SU-DHL-6 (cell line): ENCODE measurements around the gene LAMA2.

ENCODE experiments used
- H2AFZ ChIP-seq: fragments of 200-600 bp; sonication (generic); 2 replicates; pipeline ENCODE4 v1.6.1; 2014; ENCODE audit warnings: low read depth, mild to moderate bottlenecking, moderate library complexity, mixed read lengths, antibody characterized with exemption, low read length; ENCODE audit not compliant: severe bottlenecking
- H3F3A ChIP-seq: fragments of 200-600 bp; shearing (Covaris generic); 2 replicates; pipeline ENCODE4 v1.6.0; 2016; ENCODE audit warnings: antibody characterized with exemption, mild to moderate bottlenecking; ENCODE audit not compliant: insufficient read depth
- H3K27ac ChIP-seq: fragments of 200-600 bp; sonication (generic); 2 replicates; pipeline ENCODE4 v1.5.1; 2016; ENCODE audit warnings: low read depth, mild to moderate bottlenecking, low read length, moderate library complexity, mixed read lengths
- H3K27me3 ChIP-seq: fragments of 200-600 bp; sonication (generic), shearing (Covaris generic); 2 replicates; pipeline ENCODE4 v1.6.0; 2014; ENCODE audit warnings: mild to moderate bottlenecking, low read length
- H3K36me3 ChIP-seq: fragments of 200-600 bp; sonication (generic); 2 replicates; pipeline ENCODE4 v1.6.1; 2014; ENCODE audit warnings: mild to moderate bottlenecking, low read length, mixed read lengths
- H3K4me2 ChIP-seq: fragments of 300-600, 200-600 bp; shearing (Covaris generic), sonication (generic); 2 replicates; pipeline ENCODE4 v1.6.0; 2014; ENCODE audit warnings: low read length, low read depth, mild to moderate bottlenecking; ENCODE audit not compliant: poor library complexity, severe bottlenecking
- H3K4me3 ChIP-seq: fragments of 200-600 bp; sonication (generic); 2 replicates; pipeline ENCODE4 v1.5.1; 2014; ENCODE audit warnings: antibody characterized with exemption, low read length, mild to moderate bottlenecking, mixed read lengths; ENCODE audit not compliant: insufficient read depth, poor library complexity, severe bottlenecking
- H3K79me2 ChIP-seq: fragments of 200-600 bp; sonication (generic); 2 replicates; pipeline ENCODE4 v1.6.1; 2014; ENCODE audit warnings: mild to moderate bottlenecking, low read length, moderate library complexity; ENCODE audit not compliant: insufficient read depth
- H3K9ac ChIP-seq: fragments of 200-600 bp; sonication (generic); 2 replicates; pipeline ENCODE4 v1.7.0; 2014; ENCODE audit warnings: mild to moderate bottlenecking, low read length
- H3K9me2 ChIP-seq: fragments of 200-600 bp; sonication (generic); replicated peaks from 2 replicates; pipeline ENCODE4 v1.6.1; 2014; ENCODE audit warnings: low read length; ENCODE audit not compliant: insufficient read depth
- H3K9me3 ChIP-seq: fragments of 200-600 bp; sonication (generic); 2 replicates; pipeline ENCODE4 v1.6.1; 2014; ENCODE audit warnings: low read length, mixed read lengths; ENCODE audit not compliant: insufficient read depth
- H4K20me1 ChIP-seq: fragments of 200-600 bp; sonication (generic); 2 replicates; pipeline ENCODE4 v1.6.1; 2014; ENCODE audit warnings: low read depth, mild to moderate bottlenecking, antibody characterized with exemption, low read length, moderate library complexity, mixed read lengths
- EZH2phosphoT487 ChIP-seq: fragments of 200-600 bp; sonication (generic), shearing (Covaris generic); conservative IDR thresholded peaks from 2 replicates; pipeline ENCODE4 v1.6.1; 2018; ENCODE audit warnings: mild to moderate bottlenecking, antibody characterized with exemption, low read length, moderate library complexity, mixed read lengths
- TF ChIP-seq, protein P1 (sequence below): fragments of 200-600 bp; sonication (generic); IDR thresholded peaks from one replicate; pipeline ENCODE4 v1.5.1; 2017; ENCODE audit warnings: antibody characterized with exemption, mild to moderate bottlenecking, low read length, moderate library complexity; ENCODE audit not compliant: insufficient read depth, poor library complexity, severe bottlenecking

LAMA2 gene

GRCh38 chr6:129551486-129551885 lies 668.5 kb downstream of the LAMA2 start:
- H3K27ac ChIP-seq: no peak overlapping the region
- no peaks in the 10 kb centered on the region for H3K9me2 ChIP-seq
- TF ChIP-seq, protein P1, sequence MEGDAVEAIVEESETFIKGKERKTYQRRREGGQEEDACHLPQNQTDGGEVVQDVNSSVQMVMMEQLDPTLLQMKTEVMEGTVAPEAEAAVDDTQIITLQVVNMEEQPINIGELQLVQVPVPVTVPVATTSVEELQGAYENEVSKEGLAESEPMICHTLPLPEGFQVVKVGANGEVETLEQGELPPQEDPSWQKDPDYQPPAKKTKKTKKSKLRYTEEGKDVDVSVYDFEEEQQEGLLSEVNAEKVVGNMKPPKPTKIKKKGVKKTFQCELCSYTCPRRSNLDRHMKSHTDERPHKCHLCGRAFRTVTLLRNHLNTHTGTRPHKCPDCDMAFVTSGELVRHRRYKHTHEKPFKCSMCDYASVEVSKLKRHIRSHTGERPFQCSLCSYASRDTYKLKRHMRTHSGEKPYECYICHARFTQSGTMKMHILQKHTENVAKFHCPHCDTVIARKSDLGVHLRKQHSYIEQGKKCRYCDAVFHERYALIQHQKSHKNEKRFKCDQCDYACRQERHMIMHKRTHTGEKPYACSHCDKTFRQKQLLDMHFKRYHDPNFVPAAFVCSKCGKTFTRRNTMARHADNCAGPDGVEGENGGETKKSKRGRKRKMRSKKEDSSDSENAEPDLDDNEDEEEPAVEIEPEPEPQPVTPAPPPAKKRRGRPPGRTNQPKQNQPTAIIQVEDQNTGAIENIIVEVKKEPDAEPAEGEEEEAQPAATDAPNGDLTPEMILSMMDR: no peak
- no peak for TF ChIP-seq EZH2phosphoT487
- no peaks in the 10 kb centered on the region for H3F3A ChIP-seq
- no peaks in the 10 kb centered on the region for H3K36me3 ChIP-seq
- no peaks in the 10 kb centered on the region for H3K9me3 ChIP-seq
- H3K27me3 ChIP-seq: no peaks in the 10 kb centered on the region
- H3K79me2 ChIP-seq: no peaks in the 10 kb centered on the region
- no peak overlapping the region for H3K4me3 ChIP-seq
- H3K4me2 ChIP-seq: no peak overlapping the region
- no peaks in the 10 kb centered on the region for H4K20me1 ChIP-seq
- H3K9ac ChIP-seq: no peak overlapping the region
- no peak overlapping the region for H2AFZ ChIP-seq

DNA sequence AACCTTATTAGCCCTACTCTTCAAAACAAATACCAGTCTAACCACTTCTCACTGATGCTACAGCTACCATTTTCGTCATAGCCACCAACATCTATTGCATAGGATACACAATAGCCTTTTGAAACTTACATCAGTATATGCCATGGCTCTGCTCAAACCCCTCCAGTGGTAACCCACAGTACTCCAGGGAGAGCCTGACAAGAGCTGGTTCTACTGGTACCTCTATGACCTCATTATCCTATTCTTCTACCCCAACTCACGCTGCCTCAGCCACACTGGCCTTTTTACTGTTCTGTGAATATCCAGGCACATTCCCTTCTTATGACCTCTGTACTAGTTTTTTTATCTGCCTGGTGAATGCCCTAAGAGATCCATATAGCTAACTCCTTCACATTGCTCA lies 669.5 kb downstream of the LAMA2 start:
- Histone ChIP-seq H3K9ac (no peak overlapping the region), H3K9me3 (no peaks in the 10 kb centered on the region), H3K4me2 (no peak overlapping the region), H2AFZ (no peak overlapping the region), H3K4me3 (no peak overlapping the region), H3K27me3 (no peaks in the 10 kb centered on the region), H4K20me1 (no peaks in the 10 kb centered on the region), H3K36me3 (no peaks in the 10 kb centered on the region), H3K79me2 (no peaks in the 10 kb centered on the region), H3K9me2 (no peaks in the 10 kb centered on the region), H3F3A (no peaks in the 10 kb centered on the region), H3K27ac (no peak overlapping the region)
- no peak for TF ChIP-seq EZH2phosphoT487
- TF ChIP-seq, protein P1: no peak

DNA sequence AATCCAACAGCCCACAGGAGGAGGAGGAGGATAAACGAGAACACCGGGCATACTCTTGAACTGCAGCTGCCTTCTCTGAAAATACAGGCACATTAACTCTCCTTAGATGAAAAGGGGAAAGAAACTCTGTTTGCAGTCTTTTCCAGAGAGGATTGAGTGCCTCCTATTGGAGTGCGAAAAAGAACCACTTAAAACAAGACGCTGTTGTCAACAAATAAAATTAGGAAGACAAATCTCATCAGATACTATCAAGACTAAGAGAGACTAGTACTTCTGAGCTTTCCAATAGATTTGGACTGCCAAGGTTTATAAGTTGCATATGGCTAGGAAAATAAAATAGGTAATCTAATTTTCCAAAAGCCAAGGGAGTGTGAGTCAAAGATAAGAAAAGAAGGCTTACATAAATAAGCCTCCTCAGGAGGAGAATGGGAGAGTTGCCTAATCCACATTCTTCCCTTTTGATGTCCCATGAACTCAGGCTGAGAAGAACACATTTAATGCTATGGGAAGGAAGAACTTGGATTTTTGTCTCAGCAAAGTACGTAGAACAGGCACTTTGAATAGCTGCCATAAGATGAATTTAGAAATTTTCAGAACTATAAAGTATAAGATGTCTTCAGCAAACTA lies 672.4 kb downstream of the LAMA2 start:
- H2AFZ ChIP-seq: no peak overlapping the region
- TF ChIP-seq, protein P1: no peak
- no peak for TF ChIP-seq EZH2phosphoT487

More for the DNA sequence above, 672.4 kb downstream of the LAMA2 start:
- Histone ChIP-seq H3K9me2 (no peaks in the 10 kb centered on the region), H3K27me3 (no peaks in the 10 kb centered on the region), H3K79me2 (no peaks in the 10 kb centered on the region), H3K4me2 (no peak overlapping the region), H3F3A (no peaks in the 10 kb centered on the region), H4K20me1 (no peaks in the 10 kb centered on the region), H3K4me3 (no peak overlapping the region), H3K9me3 (no peaks in the 10 kb centered on the region), H3K27ac (no peak overlapping the region), H3K36me3 (no peaks in the 10 kb centered on the region), H3K9ac (no peak overlapping the region)
